Stimulated activated naive B cell treated with anti-CD40 and anti-IgM and Interleukin-4, amounts not matched to agents 10 μg/mL and 1 μg/mL and 100 μg/mL, for 72 hours (primary cell): ENCODE results near the gene TENM4.

ENCODE experiments used
- ATAC-seq, 2 donors: fragments of 150-1000 bp; cut with Tn5 transposase; replicated peaks; 2 replicates each; pipeline ENCODE4 v1.10.0; 2021; ENCODE audit warnings: moderate library complexity in 1 of 2
- DNase-seq: peaks from one replicate; pipeline ENCODE4 v3.0.0; 2021
- H3K27ac Mint-ChIP-seq: one replicate; pipeline ENCODE4 v1.8.0; 2022; ENCODE audit warnings: mild to moderate bottlenecking, mixed read lengths
- H3K27me3 Mint-ChIP-seq, 2 donors: one replicate each; pipeline ENCODE4 v1.8.0; 2022; ENCODE audit warnings: mixed read lengths in 2 of 2
- H3K36me3 Mint-ChIP-seq, 2 donors: one replicate each; pipeline ENCODE4 v1.8.0; 2022; ENCODE audit warnings: mixed read lengths in 2 of 2, mild to moderate bottlenecking in 1 of 2
- H3K4me1 Mint-ChIP-seq, 2 donors: one replicate each; pipeline ENCODE4 v1.8.0; 2022; ENCODE audit warnings: mixed read lengths in 2 of 2, mild to moderate bottlenecking in 1 of 2
- H3K4me3 Mint-ChIP-seq, 2 donors: one replicate each; pipeline ENCODE4 v1.8.0; 2022; ENCODE audit warnings: mild to moderate bottlenecking in 2 of 2, mixed read lengths in 2 of 2, moderate library complexity in 1 of 2
- H3K9me3 Mint-ChIP-seq, 2 donors: one replicate each; pipeline ENCODE4 v1.8.0; 2022; ENCODE audit warnings: mixed read lengths in 2 of 2, mild to moderate bottlenecking in 1 of 2

TENM4 gene

GRCh38 chr11:79253280-79253679, 187.6 kb downstream of the TENM4 start:
- Mint-ChIP-seq H3K27me3 (no peaks in the 10 kb centered on the region), H3K9me3 (peaks cover 0 to 2% of the 10 kb centered on the region in 2 donors), H3K4me1 (no peaks in the 10 kb centered on the region), H3K36me3 (no peaks in the 10 kb centered on the region), H3K27ac (no peak overlapping the region), H3K4me3 (no peak overlapping the region)
- ATAC-seq (no peak), DNase-seq (no peak)

DNA sequence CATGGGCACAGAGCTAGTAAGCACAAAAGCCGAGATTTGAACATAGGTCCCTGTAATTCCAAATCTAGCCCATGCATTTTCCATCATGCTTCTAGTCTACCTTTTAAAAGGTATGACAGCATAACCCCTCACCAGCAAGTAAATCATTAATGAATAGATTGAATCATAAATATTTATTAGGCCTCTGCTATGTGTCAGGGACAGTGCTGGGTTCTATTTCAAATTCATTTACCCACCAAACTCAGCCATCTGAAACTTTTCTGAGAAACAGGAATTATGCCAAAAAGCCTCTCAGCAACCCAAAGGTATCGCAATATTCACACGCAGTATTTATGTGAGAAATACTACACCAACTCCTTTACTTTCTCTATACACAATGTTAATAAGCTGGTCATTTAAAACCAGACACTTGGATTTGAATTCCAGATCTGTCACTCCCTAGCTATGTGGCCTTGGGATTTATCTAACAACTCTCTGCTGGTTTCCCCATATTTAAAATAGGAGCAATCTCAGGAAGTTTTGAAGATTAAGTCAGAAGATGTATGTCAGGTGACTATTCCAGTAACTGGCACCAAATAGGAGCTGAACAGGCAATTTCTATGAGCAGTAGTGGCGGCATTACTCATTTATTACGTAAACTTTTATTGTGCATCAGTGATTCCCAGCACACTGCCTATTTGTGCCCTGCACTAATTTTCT, 191.4 kb downstream of the TENM4 start:
- Mint-ChIP-seq H3K36me3 (no peaks in the 10 kb centered on the region), H3K4me3 (no peak overlapping the region), H3K9me3 (peaks cover 0 to 2% of the 10 kb centered on the region in 2 donors), H3K27me3 (no peaks in the 10 kb centered on the region), H3K27ac (no peak overlapping the region), H3K4me1 (no peaks in the 10 kb centered on the region)
- DNase-seq (no peak), ATAC-seq (no peak)

DNA sequence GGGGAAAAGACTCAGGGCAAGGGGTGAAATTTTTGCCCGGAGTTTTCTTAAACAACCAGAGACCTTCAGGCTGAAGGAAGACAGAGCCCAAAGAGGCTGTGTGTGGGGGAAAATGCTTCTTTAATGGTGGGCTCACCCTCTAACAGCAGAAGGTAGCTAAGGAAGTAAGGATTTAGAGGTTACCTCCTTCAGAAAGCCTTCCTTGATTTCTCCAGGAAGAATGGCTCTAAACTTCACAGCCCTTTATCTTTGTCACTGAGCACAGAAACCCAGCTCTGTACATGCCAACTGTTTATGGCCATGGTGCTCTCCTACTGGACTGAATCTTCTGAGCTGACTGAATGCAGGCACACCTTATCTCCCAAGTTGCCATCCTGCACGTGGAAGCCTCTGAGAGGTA, 196.0 kb downstream of the TENM4 start:
- Mint-ChIP-seq H3K27ac (no peak overlapping the region), H3K4me1 (no peaks in the 10 kb centered on the region), H3K4me3 (no peak overlapping the region), H3K9me3 (no peaks in the 10 kb centered on the region), H3K27me3 (peaks cover 4 to 6% of the 10 kb centered on the region in 2 donors), H3K36me3 (no peaks in the 10 kb centered on the region)
- DNase-seq (no peak), ATAC-seq (no peak)

DNA sequence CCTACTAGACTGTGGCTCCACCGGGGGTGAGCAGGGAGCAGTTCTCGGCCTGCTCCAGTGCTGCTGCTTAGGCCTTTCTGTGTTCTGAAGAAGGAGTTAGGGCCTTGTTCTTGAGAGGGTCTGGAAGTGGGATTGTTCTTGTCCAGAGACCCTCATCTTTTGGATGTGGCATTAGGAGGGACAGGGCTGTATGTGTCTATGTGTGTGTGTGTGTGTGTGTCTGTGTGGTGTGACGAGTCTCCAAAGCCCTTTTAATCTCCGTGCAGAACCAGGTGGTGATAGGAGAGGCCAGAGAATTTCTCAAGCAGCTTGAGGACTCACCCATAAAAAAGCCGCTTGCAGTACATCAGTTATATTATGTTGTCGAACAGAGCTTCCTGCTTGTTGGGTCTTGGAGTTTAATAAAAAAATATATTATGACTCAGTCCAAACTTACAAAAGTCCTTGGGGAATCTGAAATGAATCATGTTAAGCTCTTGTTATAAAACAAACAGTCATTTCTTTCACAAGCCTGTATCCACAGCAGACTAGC, 196.5 kb downstream of the TENM4 start:
- Mint-ChIP-seq H3K4me3 (no peak overlapping the region), H3K9me3 (no peaks in the 10 kb centered on the region), H3K27me3 (peaks cover 4 to 6% of the 10 kb centered on the region in 2 donors), H3K36me3 (no peaks in the 10 kb centered on the region), H3K4me1 (no peaks in the 10 kb centered on the region), H3K27ac (no peak overlapping the region)
- DNase-seq (no peak), ATAC-seq (peak in 1 of 2 donors; percentile 14)

DNA sequence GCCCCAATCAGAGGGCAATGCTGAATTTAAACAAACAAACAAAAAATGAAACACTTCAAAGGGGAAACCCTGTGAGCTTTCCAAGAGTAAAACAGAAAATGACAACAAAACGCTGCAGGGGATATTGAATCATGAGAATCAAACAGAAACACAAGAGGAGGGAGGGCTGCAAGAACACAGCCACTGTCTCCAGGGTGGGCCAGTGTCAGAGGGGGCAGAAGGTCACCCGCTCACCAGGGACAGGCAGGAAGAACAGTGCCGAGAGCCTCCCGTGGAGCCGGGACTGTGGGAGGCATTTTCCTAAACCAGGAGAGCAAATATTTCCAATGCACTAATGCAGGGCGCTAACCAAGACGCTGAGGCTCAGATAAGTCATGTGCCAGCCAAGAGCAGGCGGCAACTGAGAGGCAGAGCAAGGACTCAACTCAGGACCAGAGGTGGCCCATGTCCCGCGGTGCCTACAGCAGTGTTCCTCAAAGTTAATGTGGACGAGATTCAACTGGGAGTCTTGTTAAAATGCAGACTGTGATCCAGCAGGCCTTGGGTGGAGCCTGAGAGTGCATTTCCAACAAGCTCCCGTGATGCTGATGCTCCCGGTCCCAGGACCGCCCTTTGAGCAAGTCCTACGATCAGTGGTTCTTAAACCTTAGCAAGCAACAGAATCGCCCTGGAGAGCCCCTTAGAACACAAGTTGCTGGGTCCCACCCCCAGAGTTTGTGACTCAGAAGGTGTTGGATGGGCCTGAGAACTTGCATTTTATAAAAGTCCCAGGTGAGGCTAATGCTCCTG, 197.2 kb downstream of the TENM4 start:
- Mint-ChIP-seq H3K27me3 (peaks cover 4 to 6% of the 10 kb centered on the region in 2 donors), H3K4me1 (no peaks in the 10 kb centered on the region), H3K36me3 (no peaks in the 10 kb centered on the region), H3K27ac (no peak overlapping the region), H3K9me3 (no peaks in the 10 kb centered on the region), H3K4me3 (no peak overlapping the region)
- DNase-seq (no peak), ATAC-seq (no peak)

GRCh38 chr11:79242616-79243015, 198.2 kb downstream of the TENM4 start:
- no peak overlapping the region for H3K4me3 Mint-ChIP-seq
- no peak overlapping the region for H3K27ac Mint-ChIP-seq

DNA sequence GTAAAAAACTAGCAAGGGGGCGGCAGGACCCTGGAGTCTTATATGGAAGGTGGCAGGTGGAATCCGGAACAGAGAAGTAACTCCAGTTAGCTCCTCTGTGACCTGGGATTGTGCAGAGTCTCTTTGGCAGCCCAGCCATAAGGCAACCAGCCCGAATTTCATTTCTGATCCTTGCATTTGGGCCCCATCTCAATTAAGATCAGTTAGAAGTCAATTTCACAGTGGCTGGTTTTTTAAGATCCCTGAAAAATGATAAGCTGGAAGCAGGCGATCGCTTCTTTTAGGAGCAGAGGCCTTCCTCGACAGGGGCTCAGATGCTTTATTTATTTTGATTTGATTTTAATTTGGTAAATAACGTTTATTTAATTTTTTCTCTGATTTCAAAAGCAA, 199.0 kb downstream of the TENM4 start:
- DNase-seq (no peak), ATAC-seq (no peak)
- Mint-ChIP-seq H3K27ac (no peak overlapping the region), H3K36me3 (no peaks in the 10 kb centered on the region), H3K27me3 (peaks cover 4 to 6% of the 10 kb centered on the region in 2 donors), H3K4me3 (no peak overlapping the region), H3K9me3 (no peaks in the 10 kb centered on the region), H3K4me1 (no peaks in the 10 kb centered on the region)

More at GRCh38 chr11:79242616-79243015, 198.2 kb downstream of the TENM4 start:
- H3K36me3 Mint-ChIP-seq: no peaks in the 10 kb centered on the region
- H3K9me3 Mint-ChIP-seq: no peaks in the 10 kb centered on the region
- ATAC-seq (no peak), DNase-seq (no peak)
- H3K4me1 Mint-ChIP-seq: no peaks in the 10 kb centered on the region
- peaks cover 4 to 6% of the 10 kb centered on the region in 2 donors for H3K27me3 Mint-ChIP-seq

- H3K27ac Mint-ChIP-seq: no peak overlapping the region
- ATAC-seq: no peak
Measured at GRCh38 chr11:79241205-79241851, 199.5 kb downstream of the TENM4 start.

DNA sequence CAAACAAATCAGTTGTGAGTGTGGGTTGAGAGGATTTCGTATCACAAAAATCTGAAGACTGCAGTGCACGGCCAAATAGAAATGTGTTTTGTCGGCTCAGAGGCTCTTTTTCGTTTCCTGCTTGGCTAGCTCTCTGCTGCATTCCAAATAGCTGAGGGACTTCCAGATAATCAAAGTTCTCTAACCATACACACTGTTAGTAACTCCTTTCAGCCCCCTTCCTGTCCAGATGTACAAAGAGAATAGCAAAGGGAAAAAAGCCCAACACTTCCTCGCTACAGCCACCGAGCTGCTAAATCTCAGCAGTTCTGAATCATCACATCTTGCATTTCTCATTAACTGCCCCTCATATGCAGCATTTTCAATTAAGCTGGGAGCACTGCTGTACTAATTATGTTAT, 203.1 kb downstream of the TENM4 start:
- DNase-seq: no peak
- Mint-ChIP-seq H3K4me3 (no peak overlapping the region), H3K27ac (no peak overlapping the region), H3K4me1 (no peaks in the 10 kb centered on the region), H3K27me3 (no peaks in the 10 kb centered on the region), H3K36me3 (no peaks in the 10 kb centered on the region), H3K9me3 (no peaks in the 10 kb centered on the region)
- no peak for ATAC-seq

More at GRCh38 chr11:79241205-79241851, 199.5 kb downstream of the TENM4 start:
- no peaks in the 10 kb centered on the region for H3K9me3 Mint-ChIP-seq
- no peaks in the 10 kb centered on the region for H3K36me3 Mint-ChIP-seq
- no peaks in the 10 kb centered on the region for H3K4me1 Mint-ChIP-seq
- peaks cover 4 to 6% of the 10 kb centered on the region in 2 donors for H3K27me3 Mint-ChIP-seq
- no peak overlapping the region for H3K4me3 Mint-ChIP-seq
- no peak for DNase-seq

- Mint-ChIP-seq H3K9me3 (no peaks in the 10 kb centered on the region), H3K36me3 (no peaks in the 10 kb centered on the region), H3K27me3 (no peaks in the 10 kb centered on the region), H3K4me3 (no peak overlapping the region), H3K27ac (no peak overlapping the region), H3K4me1 (no peaks in the 10 kb centered on the region)
- ATAC-seq (no peak), DNase-seq (no peak)
Measured at GRCh38 chr11:79237091-79237490, 203.7 kb downstream of the TENM4 start.

DNA sequence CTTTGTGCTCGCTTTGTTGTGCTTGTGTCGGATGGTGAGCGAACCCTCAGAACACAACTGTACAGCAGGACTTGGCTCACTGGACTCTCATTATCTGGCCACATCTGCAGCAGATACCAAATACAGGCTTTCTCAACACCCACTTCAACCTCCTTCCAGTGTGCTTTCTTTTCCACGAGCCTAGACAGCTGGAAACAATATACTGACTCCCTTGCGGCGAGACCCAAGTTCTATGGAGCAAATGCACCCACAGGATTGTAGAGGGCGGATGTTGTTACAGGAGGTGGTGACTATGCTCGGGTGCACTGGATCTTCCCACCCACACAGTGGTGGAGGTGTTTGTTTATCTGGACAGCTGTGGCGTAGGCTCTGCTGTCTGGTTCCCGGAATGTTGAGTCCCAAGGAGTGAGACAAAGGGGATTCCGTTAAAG, 204.3 kb downstream of the TENM4 start:
- no peak for DNase-seq
- H3K4me1 Mint-ChIP-seq: no peaks in the 10 kb centered on the region
- no peak overlapping the region for H3K4me3 Mint-ChIP-seq
- H3K27ac Mint-ChIP-seq: no peak overlapping the region
- no peaks in the 10 kb centered on the region for H3K36me3 Mint-ChIP-seq
- H3K9me3 Mint-ChIP-seq: no peaks in the 10 kb centered on the region
- no peak for ATAC-seq
- no peaks in the 10 kb centered on the region for H3K27me3 Mint-ChIP-seq

DNA sequence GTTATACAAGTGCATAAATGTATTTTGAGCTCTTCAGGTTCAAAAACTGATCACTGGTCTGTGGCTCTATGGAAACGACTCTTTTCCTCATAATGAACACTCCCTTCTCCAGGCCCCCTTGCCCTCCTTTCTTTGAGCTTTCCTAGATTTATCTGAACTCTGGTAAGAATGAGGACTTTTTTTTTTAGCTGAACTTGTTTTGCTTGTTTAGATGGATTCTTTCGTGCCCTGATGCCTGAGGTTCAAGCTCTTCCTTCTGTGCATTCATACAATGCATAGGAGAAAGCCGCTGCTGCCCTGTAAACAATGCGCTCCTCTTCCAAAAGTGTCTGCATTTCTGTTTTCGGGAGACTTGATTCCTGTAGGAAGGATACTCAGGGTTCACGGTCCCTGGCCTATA, 205.1 kb downstream of the TENM4 start:
- no peaks in the 10 kb centered on the region for H3K36me3 Mint-ChIP-seq
- H3K4me3 Mint-ChIP-seq: no peak overlapping the region
- no peaks in the 10 kb centered on the region for H3K9me3 Mint-ChIP-seq
- DNase-seq (no peak), ATAC-seq (no peak)
- H3K27ac Mint-ChIP-seq: no peak overlapping the region
- no peaks in the 10 kb centered on the region for H3K27me3 Mint-ChIP-seq
- H3K4me1 Mint-ChIP-seq: no peaks in the 10 kb centered on the region

- Mint-ChIP-seq H3K4me1 (no peaks in the 10 kb centered on the region), H3K27me3 (peaks cover 0 to under 1% of the 10 kb centered on the region in 2 donors), H3K36me3 (no peaks in the 10 kb centered on the region), H3K9me3 (no peaks in the 10 kb centered on the region), H3K27ac (no peak overlapping the region), H3K4me3 (no peak overlapping the region)
- no peak for DNase-seq
- ATAC-seq: no peak
Measured at GRCh38 chr11:79232346-79232745, 208.5 kb downstream of the TENM4 start.

DNA sequence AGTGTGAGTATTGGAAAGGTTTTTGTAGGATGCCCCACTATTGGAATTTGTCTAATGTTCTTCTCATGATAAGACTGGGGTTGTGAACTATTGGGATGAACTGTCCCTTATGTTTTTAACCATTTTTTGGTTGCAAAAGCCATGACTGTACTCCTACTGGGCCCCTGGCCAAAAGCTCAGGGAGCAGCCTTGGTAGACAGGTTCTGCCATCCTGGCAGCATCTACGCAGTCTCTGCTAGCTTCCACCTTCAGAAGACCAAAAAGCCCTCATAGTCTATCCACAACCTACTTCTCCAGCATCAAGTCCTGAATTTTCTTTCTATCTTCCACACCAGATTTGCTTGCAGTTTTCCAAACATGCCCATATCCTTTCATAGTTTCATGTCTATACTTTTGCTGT, 211.8 kb downstream of the TENM4 start:
- H3K27ac Mint-ChIP-seq: no peak overlapping the region
- H3K4me1 Mint-ChIP-seq: no peaks in the 10 kb centered on the region
- H3K36me3 Mint-ChIP-seq: no peaks in the 10 kb centered on the region
- no peaks in the 10 kb centered on the region for H3K9me3 Mint-ChIP-seq
- DNase-seq (no peak), ATAC-seq (no peak)
- peaks cover 5 to 7% of the 10 kb centered on the region in 2 donors for H3K27me3 Mint-ChIP-seq
- H3K4me3 Mint-ChIP-seq: no peak overlapping the region
